OCI-LY7 (cell line): ENCODE results near the gene ATXN7L2.

ENCODE experiments used
- EZH2phosphoT487 ChIP-seq: fragments of 200-600 bp; sonication (generic); IDR thresholded peaks from 2 replicates; pipeline ENCODE4 v1.6.1; 2018; ENCODE audit warnings: low read depth, borderline replicate concordance, mild to moderate bottlenecking, mixed run types, antibody characterized with exemption, low read length, moderate library complexity, mixed read lengths
- TF ChIP-seq, protein P1 (sequence below): fragments of 200-600 bp; sonication (generic); conservative IDR thresholded peaks from 2 replicates; pipeline ENCODE4 v1.5.1; 2014; ENCODE audit warnings: mild to moderate bottlenecking, antibody characterized with exemption, low read length, moderate library complexity, mixed read lengths

DNA sequence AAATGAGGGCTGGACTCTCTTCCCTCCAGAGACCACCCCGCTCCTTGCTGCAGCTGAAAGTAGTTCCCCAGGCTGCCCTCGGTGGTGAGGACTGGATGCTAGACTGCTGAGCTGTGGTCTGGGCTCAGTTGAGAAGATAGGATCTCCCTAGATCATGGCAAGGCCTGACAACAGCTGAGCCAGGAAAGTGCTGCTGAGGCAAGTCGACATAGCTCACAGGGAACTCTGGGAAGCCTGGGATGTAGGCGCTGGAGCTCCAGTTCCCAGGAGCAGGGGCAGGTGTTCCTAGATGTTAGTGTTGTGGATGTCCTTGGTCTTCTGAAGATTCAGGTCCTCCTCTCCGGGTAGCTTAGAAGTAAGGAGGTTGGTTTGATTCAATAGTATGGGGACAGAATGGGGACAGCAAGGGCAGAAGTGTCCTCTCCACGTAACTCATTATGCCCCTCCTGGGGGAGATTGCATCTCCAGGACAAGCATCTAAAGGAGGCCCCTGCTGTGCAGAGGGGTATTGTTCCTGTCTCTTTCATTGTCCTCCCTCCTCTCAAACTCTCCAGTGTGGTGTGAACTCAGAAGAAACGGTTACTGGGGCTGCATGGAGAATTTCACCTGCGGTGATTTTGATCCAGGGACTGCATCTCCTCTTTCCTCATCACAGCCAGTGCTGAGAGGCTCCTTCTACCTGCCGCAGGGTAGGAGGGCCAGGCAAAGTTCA is 13.9 kb downstream of the ATXN7L2 start:
- TF ChIP-seq, protein P1, sequence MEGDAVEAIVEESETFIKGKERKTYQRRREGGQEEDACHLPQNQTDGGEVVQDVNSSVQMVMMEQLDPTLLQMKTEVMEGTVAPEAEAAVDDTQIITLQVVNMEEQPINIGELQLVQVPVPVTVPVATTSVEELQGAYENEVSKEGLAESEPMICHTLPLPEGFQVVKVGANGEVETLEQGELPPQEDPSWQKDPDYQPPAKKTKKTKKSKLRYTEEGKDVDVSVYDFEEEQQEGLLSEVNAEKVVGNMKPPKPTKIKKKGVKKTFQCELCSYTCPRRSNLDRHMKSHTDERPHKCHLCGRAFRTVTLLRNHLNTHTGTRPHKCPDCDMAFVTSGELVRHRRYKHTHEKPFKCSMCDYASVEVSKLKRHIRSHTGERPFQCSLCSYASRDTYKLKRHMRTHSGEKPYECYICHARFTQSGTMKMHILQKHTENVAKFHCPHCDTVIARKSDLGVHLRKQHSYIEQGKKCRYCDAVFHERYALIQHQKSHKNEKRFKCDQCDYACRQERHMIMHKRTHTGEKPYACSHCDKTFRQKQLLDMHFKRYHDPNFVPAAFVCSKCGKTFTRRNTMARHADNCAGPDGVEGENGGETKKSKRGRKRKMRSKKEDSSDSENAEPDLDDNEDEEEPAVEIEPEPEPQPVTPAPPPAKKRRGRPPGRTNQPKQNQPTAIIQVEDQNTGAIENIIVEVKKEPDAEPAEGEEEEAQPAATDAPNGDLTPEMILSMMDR = no peak
- TF ChIP-seq EZH2phosphoT487 = no peak
